D721Med (cell line): ENCODE measurements around the gene NOTCH4.
"Not testable (repeated sequence)": the region's sequence is repeated elsewhere in the genome, so short reads cannot be mapped to it uniquely, and the experiment has no call there.

Experiments
- DNase-seq: peaks from one replicate; pipeline ENCODE4 v3.0.0; 2011; ENCODE audit warnings: low spot score; ENCODE audit not compliant: insufficient read length
- FAIRE-seq: peaks from 2 replicates; lab custom pipeline; 2011; peaks lifted over from hg19 to GRCh38; lab: Jason Lieb, UNC
- CTCF ChIP-seq: IDR thresholded peaks from 2 replicates; pipeline ENCODE4 v1.5.1; 2012; ENCODE audit warnings: mild to moderate bottlenecking, control low read depth; ENCODE audit not compliant: insufficient read depth; ENCODE audit errors: missing control alignments

The NOTCH4 gene

GRCh38 chr6:32252331-32253009 is 28.6 kb upstream of the NOTCH4 start:
- TF ChIP-seq CTCF, result no peak
- FAIRE-seq, result no peak
- no peak for DNase-seq

- TF ChIP-seq CTCF, result no peak
- FAIRE-seq, result no peak
- DNase-seq, result no peak
Observed at GRCh38 chr6:32249262-32249661, 25.4 kb upstream of the NOTCH4 start.

- no peak for DNase-seq
- FAIRE-seq, result no peak
- TF ChIP-seq CTCF, result no peak
Observed at GRCh38 chr6:32247401-32247800, 23.5 kb upstream of the NOTCH4 start.

- peak; percentile 87 for TF ChIP-seq CTCF
- DNase-seq (peak; percentile 76), FAIRE-seq (no peak)
Observed at GRCh38 chr6:32244946-32245398, 21.1 kb upstream of the NOTCH4 start.

- no peak for TF ChIP-seq CTCF
- no peak for FAIRE-seq
- DNase-seq, result no peak
Observed at GRCh38 chr6:32244270-32244669, 20.4 kb upstream of the NOTCH4 start.

GRCh38 chr6:32242318-32242813 is 18.5 kb upstream of the NOTCH4 start:
- not testable (repeated sequence) for FAIRE-seq, DNase-seq

- DNase-seq, result no peak
- TF ChIP-seq CTCF, result no peak
- FAIRE-seq, result no peak
Observed at GRCh38 chr6:32240686-32241085, 16.8 kb upstream of the NOTCH4 start.
